HEK293 (cell line): ENCODE measurements around the gene ATP6V0A1.
A peak's percentile ranks its signal among the peaks of the same experiment; 100 is the strongest.

ENCODE experiments used
- HOXD13 ChIP-seq: sonication (generic); formaldehyde crosslinking; IDR thresholded peaks from 2 replicates; pipeline ENCODE4 v1.8.0; 2022; ENCODE audit warnings: missing genetic modification reagents, borderline replicate concordance
- KLF1 ChIP-seq: fragments of 450-650 bp; formaldehyde crosslinking; IDR thresholded peaks from 2 replicates; pipeline ENCODE4 v1.5.1; 2016; ENCODE audit warnings: missing biosample characterization, missing genetic modification characterization
- OVOL3 ChIP-seq: fragments of 450-650 bp; formaldehyde crosslinking; IDR thresholded peaks from 2 replicates; pipeline ENCODE4 v1.5.1; 2016; ENCODE audit warnings: missing biosample characterization, missing genetic modification characterization
- SP3 ChIP-seq: fragments of 450-650 bp; formaldehyde crosslinking; IDR thresholded peaks from 2 replicates; pipeline ENCODE4 v1.5.1; 2016; ENCODE audit warnings: missing biosample characterization, missing genetic modification characterization
- YY1 ChIP-seq: fragments of 450-650 bp; formaldehyde crosslinking; IDR thresholded peaks from 2 replicates; pipeline ENCODE4 v1.5.1; 2018; ENCODE audit warnings: missing biosample characterization, missing genetic modification characterization
- ZBTB6 ChIP-seq: fragments of 450-650 bp; formaldehyde crosslinking; IDR thresholded peaks from 2 replicates; pipeline ENCODE4 v1.5.1; 2017; ENCODE audit warnings: missing biosample characterization, missing genetic modification characterization
- ZIC2 ChIP-seq: fragments of 450-650 bp; formaldehyde crosslinking; IDR thresholded peaks from 2 replicates; pipeline ENCODE4 v1.5.1; 2016; ENCODE audit warnings: missing biosample characterization, missing genetic modification characterization
- ZNF169 ChIP-seq: fragments of 450-650 bp; formaldehyde crosslinking; IDR thresholded peaks from 2 replicates; pipeline ENCODE4 v1.5.1; 2016; ENCODE audit warnings: missing biosample characterization, missing genetic modification characterization
- ZNF2 ChIP-seq: fragments of 450-650 bp; formaldehyde crosslinking; IDR thresholded peaks from 2 replicates; pipeline ENCODE4 v1.5.1; 2016; ENCODE audit warnings: missing biosample characterization, missing genetic modification characterization
- ZNF266 ChIP-seq: fragments of 450-650 bp; formaldehyde crosslinking; IDR thresholded peaks from 2 replicates; pipeline ENCODE4 v1.5.1; 2016; ENCODE audit warnings: missing biosample characterization, missing genetic modification characterization, low read depth
- ZNF274 ChIP-seq, 2 experiments: fragments of 200-500 bp in 1 of 2; fragments of 450-650 bp in 1 of 2; sonication (Bioruptor generic) in 1 of 2; formaldehyde crosslinking in 1 of 2; IDR thresholded peaks; 2 replicates each; pipeline versions ENCODE4 v1.5.1 to v1.6.1; 2014 to 2016; ENCODE audit warnings: borderline replicate concordance in 1 of 2, inconsistent platforms in 1 of 2, low read length in 1 of 2, missing biosample characterization in 1 of 2, missing genetic modification characterization in 1 of 2
- ZNF350 ChIP-seq: fragments of 450-650 bp; formaldehyde crosslinking; IDR thresholded peaks from 2 replicates; pipeline ENCODE4 v1.5.0; 2017; ENCODE audit warnings: missing biosample characterization, mild to moderate bottlenecking, missing genetic modification characterization
- ZNF391 ChIP-seq: fragments of 450-650 bp; formaldehyde crosslinking; IDR thresholded peaks from 2 replicates; pipeline ENCODE4 v1.5.1; 2016; ENCODE audit warnings: low read depth, missing biosample characterization, missing genetic modification characterization, borderline replicate concordance
- ZNF529 ChIP-seq: fragments of 450-650 bp; formaldehyde crosslinking; IDR thresholded peaks from 2 replicates; pipeline ENCODE4 v1.5.1; 2017; ENCODE audit warnings: missing genetic modification characterization, missing biosample characterization; ENCODE audit not compliant: insufficient replicate concordance
- ZNF548 ChIP-seq: fragments of 450-650 bp; formaldehyde crosslinking; IDR thresholded peaks from 2 replicates; pipeline ENCODE4 v1.5.1; 2016; ENCODE audit warnings: missing biosample characterization, missing genetic modification characterization
- ZNF585B ChIP-seq: fragments of 450-650 bp; formaldehyde crosslinking; IDR thresholded peaks from 2 replicates; pipeline ENCODE4 v1.5.1; 2016; ENCODE audit warnings: missing biosample characterization, missing genetic modification characterization
- ZNF600 ChIP-seq: fragments of 450-650 bp; formaldehyde crosslinking; IDR thresholded peaks from 2 replicates; pipeline ENCODE4 v1.5.1; 2016; ENCODE audit warnings: missing biosample characterization, missing genetic modification characterization
- ZNF621 ChIP-seq: fragments of 450-650 bp; formaldehyde crosslinking; IDR thresholded peaks from 2 replicates; pipeline ENCODE4 v1.5.1; 2017; ENCODE audit warnings: missing biosample characterization, missing genetic modification characterization
- ZNF623 ChIP-seq: fragments of 450-650 bp; formaldehyde crosslinking; IDR thresholded peaks from 2 replicates; pipeline ENCODE4 v1.5.1; 2016; ENCODE audit warnings: missing biosample characterization, missing genetic modification characterization
- ZNF677 ChIP-seq: fragments of 450-650 bp; IDR thresholded peaks from 2 replicates; pipeline ENCODE4 v1.5.0; 2018; ENCODE audit warnings: missing biosample characterization, mild to moderate bottlenecking, missing genetic modification characterization, moderate library complexity
- ZNF707 ChIP-seq: fragments of 450-650 bp; formaldehyde crosslinking; IDR thresholded peaks from 2 replicates; pipeline ENCODE4 v1.5.1; 2016; ENCODE audit warnings: missing biosample characterization, missing genetic modification characterization
- TF ChIP-seq, protein P1 (sequence below): fragments of 450-650 bp; formaldehyde crosslinking; IDR thresholded peaks from 2 replicates; pipeline ENCODE4 v1.5.1; 2016; ENCODE audit warnings: missing biosample characterization, missing genetic modification characterization
- TF ChIP-seq, protein P2 (sequence below): fragments of 450-650 bp; formaldehyde crosslinking; IDR thresholded peaks from 2 replicates; pipeline ENCODE4 v1.5.1; 2016; ENCODE audit warnings: missing biosample characterization, missing genetic modification characterization, borderline replicate concordance
- TF ChIP-seq, protein P3 (sequence below): fragments of 450-650 bp; formaldehyde crosslinking; IDR thresholded peaks from 2 replicates; pipeline ENCODE4 v1.5.1; 2016; ENCODE audit warnings: missing biosample characterization, missing genetic modification characterization
- TF ChIP-seq, protein P4 (sequence below): fragments of 450-650 bp; formaldehyde crosslinking; IDR thresholded peaks from 2 replicates; pipeline ENCODE4 v1.5.1; 2016; ENCODE audit warnings: missing biosample characterization, missing genetic modification characterization
- TF ChIP-seq, protein P5 (sequence below): fragments of 450-650 bp; formaldehyde crosslinking; IDR thresholded peaks from 2 replicates; pipeline ENCODE4 v1.5.1; 2016; ENCODE audit warnings: missing biosample characterization, missing genetic modification characterization

Gene ATP6V0A1

DNA sequence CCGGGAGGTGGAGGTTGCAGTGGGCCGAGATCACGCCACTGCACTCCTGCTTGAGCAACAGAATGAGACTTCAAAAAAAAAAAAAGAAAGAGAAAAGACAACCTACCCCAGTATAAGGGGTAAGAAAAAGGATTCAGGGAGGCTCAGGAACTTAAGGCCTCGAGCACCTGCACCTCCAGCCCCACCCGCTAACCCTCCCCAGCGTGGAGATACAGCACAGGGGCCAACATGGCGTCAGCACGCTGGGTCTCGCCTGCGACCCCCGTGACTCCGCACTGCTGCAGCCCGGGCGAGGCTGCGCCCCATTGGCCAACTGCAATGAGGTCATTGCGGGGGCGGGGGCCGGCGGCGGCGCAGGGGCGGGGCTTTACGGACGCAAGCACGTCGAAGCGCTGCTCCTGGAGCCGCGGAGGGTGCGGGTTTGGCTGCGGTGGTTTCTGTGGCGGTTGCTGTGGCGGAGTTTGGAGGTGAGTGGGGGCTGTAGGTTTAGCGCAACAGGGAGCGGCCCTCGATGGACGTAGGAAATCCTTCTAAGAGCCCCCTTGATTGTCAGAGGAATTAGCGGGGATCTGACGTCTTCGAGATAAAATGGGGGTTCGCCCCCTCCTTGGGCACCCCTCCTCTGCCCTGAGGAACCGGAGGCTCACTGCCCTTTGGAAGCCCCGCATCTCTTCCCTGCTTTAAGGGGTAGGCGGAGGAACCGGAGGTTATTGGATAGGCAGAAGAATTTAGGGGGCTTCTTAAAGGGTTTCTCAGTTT, at the start of gene ATP6V0A1 (continued):
- TF ChIP-seq, protein P1, sequence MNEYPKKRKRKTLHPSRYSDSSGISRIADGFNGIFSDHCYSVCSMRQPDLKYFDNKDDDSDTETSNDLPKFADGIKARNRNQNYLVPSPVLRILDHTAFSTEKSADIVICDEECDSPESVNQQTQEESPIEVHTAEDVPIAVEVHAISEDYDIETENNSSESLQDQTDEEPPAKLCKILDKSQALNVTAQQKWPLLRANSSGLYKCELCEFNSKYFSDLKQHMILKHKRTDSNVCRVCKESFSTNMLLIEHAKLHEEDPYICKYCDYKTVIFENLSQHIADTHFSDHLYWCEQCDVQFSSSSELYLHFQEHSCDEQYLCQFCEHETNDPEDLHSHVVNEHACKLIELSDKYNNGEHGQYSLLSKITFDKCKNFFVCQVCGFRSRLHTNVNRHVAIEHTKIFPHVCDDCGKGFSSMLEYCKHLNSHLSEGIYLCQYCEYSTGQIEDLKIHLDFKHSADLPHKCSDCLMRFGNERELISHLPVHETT (tag by site-specific recombination): 0 out of 2 replicates have a peak, but pooled peaks have one; percentile 14
- TF ChIP-seq ZNF548 (tag by site-specific recombination) (no peak), HOXD13 (CRISPR knock-in tag) (no peak), ZIC2 (tag by site-specific recombination) (peak; percentile 63), ZNF266 (tag by site-specific recombination) (no peak), ZNF623 (tag by site-specific recombination) (no peak), ZNF585B (tag by site-specific recombination) (no peak), YY1 (tag by site-specific recombination) (peak; percentile 78), ZBTB6 (tag by site-specific recombination) (0 out of 2 replicates have a peak, but pooled peaks have one; percentile 38), ZNF621 (tag by site-specific recombination) (no peak), KLF1 (peak; percentile 48; the same call in 1 of the 2 replicates), ZNF391 (tag by site-specific recombination) (no peak), ZNF529 (tag by site-specific recombination) (no peak), ZNF2 (tag by site-specific recombination) (peak; percentile 76), SP3 (peak; percentile 57), ZNF677 (tag by site-specific recombination) (no peak), ZNF707 (tag by site-specific recombination) (no peak), ZNF600 (tag by site-specific recombination) (0 out of 2 replicates have a peak, but pooled peaks have one; percentile 33), ZNF350 (tag by site-specific recombination) (no peak), OVOL3 (tag by site-specific recombination) (0 out of 2 replicates have a peak, but pooled peaks have one; percentile 47), ZNF274 (IDR thresholded peaks at IDR 0.05; ENCODE audit: low read length) (no peak), ZNF274 (tag by site-specific recombination; IDR thresholded peaks at IDR 0.05; ENCODE audit: borderline replicate concordance) (no peak), ZNF169 (no peak)
- TF ChIP-seq, protein P2, sequence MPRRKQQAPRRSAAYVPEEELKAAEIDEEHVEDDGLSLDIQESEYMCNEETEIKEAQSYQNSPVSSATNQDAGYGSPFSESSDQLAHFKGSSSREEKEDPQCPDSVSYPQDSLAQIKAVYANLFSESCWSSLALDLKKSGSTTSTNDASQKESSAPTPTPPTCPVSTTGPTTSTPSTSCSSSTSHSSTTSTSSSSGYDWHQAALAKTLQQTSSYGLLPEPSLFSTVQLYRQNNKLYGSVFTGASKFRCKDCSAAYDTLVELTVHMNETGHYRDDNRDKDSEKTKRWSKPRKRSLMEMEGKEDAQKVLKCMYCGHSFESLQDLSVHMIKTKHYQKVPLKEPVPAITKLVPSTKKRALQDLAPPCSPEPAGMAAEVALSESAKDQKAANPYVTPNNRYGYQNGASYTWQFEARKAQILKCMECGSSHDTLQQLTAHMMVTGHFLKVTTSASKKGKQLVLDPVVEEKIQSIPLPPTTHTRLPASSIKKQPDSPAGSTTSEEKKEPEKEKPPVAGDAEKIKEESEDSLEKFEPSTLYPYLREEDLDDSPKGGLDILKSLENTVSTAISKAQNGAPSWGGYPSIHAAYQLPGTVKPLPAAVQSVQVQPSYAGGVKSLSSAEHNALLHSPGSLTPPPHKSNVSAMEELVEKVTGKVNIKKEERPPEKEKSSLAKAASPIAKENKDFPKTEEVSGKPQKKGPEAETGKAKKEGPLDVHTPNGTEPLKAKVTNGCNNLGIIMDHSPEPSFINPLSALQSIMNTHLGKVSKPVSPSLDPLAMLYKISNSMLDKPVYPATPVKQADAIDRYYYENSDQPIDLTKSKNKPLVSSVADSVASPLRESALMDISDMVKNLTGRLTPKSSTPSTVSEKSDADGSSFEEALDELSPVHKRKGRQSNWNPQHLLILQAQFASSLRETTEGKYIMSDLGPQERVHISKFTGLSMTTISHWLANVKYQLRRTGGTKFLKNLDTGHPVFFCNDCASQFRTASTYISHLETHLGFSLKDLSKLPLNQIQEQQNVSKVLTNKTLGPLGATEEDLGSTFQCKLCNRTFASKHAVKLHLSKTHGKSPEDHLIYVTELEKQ (tag by site-specific recombination): no peak; the same call in 1 of the 2 replicates
- TF ChIP-seq, protein P3, sequence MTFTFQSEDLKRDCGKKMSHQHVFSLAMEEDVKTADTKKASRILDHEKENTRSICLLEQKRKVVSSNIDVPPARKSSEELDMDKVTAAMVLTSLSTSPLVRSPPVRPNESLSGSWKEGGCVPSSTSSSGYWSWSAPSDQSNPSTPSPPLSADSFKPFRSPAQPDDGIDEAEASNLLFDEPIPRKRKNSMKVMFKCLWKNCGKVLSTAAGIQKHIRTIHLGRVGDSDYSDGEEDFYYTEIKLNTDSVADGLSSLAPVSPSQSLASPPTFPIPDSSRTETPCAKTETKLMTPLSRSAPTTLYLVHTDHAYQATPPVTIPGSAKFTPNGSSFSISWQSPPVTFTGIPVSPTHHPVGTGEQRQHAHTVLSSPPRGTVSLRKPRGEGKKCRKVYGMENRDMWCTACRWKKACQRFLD (tag by site-specific recombination): no peak
- TF ChIP-seq, protein P4, sequence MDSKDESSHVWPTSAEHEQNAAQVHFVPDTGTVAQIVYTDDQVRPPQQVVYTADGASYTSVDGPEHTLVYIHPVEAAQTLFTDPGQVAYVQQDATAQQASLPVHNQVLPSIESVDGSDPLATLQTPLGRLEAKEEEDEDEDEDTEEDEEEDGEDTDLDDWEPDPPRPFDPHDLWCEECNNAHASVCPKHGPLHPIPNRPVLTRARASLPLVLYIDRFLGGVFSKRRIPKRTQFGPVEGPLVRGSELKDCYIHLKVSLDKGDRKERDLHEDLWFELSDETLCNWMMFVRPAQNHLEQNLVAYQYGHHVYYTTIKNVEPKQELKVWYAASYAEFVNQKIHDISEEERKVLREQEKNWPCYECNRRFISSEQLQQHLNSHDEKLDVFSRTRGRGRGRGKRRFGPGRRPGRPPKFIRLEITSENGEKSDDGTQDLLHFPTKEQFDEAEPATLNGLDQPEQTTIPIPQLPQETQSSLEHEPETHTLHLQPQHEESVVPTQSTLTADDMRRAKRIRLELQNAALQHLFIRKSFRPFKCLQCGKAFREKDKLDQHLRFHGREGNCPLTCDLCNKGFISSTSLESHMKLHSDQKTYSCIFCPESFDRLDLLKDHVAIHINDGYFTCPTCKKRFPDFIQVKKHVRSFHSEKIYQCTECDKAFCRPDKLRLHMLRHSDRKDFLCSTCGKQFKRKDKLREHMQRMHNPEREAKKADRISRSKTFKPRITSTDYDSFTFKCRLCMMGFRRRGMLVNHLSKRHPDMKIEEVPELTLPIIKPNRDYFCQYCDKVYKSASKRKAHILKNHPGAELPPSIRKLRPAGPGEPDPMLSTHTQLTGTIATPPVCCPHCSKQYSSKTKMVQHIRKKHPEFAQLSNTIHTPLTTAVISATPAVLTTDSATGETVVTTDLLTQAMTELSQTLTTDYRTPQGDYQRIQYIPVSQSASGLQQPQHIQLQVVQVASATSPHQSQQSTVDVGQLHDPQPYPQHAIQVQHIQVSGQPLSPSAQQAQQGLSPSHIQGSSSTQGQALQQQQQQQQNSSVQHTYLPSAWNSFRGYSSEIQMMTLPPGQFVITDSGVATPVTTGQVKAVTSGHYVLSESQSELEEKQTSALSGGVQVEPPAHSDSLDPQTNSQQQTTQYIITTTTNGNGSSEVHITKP: peak; percentile 86
- TF ChIP-seq, protein P5, sequence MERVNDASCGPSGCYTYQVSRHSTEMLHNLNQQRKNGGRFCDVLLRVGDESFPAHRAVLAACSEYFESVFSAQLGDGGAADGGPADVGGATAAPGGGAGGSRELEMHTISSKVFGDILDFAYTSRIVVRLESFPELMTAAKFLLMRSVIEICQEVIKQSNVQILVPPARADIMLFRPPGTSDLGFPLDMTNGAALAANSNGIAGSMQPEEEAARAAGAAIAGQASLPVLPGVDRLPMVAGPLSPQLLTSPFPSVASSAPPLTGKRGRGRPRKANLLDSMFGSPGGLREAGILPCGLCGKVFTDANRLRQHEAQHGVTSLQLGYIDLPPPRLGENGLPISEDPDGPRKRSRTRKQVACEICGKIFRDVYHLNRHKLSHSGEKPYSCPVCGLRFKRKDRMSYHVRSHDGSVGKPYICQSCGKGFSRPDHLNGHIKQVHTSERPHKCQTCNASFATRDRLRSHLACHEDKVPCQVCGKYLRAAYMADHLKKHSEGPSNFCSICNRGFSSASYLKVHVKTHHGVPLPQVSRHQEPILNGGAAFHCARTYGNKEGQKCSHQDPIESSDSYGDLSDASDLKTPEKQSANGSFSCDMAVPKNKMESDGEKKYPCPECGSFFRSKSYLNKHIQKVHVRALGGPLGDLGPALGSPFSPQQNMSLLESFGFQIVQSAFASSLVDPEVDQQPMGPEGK (tag by site-specific recombination): peak; percentile 95
